NCI-H2196 treated with DMSO at 0.1 percent for 48 hours (cell line): ENCODE measurements around the gene SEMA3B.
"Not testable (repeated sequence)": the region's sequence is repeated elsewhere in the genome, so short reads cannot be mapped to it uniquely, and the experiment has no call there.

Experiments used
- DNase-seq: peaks from one replicate; lab custom pipeline; 2025; ENCODE audit not compliant: unreplicated experiment; lab: John Stamatoyannopoulos, UW

SEMA3B gene

DNA sequence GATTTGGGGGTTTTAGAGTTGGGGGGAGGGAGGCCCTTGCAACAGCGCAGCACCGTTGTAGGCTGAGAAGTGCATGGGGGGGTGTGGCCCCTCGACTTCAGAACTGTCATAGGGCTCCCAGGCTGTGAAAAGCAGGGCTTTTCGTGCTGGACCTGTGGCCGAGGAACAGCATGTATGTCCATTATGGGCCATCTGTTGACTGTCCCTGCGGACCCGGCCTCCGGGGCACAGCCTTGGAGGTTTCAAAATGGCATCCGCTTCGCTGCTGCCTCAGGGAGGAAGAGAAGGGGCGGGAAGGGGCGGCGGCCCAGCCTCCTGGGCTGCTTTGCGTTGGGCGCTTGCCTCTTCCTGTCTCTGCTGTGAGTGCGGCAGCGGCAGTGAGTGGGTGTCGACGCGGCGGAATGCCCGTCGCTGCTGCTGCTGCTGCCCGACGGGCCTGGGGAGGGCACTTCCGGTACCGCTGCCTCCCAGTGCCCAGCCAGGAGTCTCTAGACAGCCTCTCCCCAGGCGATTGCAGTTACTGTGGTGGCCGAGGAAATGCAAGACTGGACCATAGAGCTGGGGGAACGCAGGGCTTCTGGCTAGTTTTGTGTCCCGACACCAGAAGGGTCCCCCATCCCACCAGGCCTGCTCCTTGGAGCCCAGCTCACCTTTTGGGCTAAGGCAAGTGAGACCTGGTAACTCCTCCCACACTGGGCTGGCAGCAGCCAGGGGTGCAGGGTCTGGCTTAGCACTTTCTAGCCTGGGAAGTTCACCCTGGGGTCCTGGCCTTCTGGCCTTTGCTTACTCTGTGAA, 31.0 kb upstream of the SEMA3B start:
- peak; percentile 18 for DNase-seq

DNA sequence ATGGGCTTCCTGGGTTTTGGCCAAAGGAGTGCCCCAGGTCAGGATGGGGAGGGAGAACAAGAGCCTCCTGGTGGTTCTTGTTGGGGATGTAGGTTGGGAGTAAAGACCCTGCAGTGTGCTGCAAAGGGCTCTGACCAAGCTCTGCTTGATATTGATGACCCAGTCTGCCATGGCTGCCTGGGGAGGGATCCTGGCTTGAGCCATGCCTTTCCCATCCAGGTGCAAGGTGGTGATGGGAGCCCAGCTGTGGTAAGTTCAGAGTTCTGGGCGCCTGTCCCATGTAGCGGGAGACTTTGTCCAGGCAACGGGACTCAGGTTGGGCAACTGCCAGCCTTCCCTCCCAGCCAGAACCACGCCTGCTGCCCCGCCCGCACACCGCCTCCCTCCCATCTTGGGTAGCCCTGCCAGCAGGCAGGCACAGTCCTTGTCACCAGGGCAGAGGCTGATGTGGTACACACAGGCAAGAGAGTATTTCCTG, 30.4 kb upstream of the SEMA3B start:
- no peak for DNase-seq

DNA sequence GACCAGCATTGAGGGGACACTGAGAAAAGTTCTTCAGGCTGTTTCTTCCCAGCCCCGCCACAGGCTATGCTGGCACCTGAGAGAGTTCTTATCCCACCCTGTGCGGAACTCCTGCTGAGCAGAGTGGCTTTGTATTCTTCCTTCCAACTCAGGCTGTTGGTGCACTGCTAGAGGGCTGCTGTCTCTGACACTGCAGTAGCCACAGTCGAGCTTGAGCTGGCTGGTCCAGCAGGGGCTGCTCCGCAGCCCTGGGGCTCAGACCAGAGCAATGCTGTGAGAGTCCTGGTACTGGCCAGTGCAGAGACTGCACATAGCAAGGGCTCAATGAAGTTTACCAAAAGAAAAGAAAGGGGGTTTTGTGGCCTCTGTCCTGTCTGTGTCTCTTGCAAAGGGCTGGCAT, 29.3 kb upstream of the SEMA3B start:
- DNase-seq: no peak

DNA sequence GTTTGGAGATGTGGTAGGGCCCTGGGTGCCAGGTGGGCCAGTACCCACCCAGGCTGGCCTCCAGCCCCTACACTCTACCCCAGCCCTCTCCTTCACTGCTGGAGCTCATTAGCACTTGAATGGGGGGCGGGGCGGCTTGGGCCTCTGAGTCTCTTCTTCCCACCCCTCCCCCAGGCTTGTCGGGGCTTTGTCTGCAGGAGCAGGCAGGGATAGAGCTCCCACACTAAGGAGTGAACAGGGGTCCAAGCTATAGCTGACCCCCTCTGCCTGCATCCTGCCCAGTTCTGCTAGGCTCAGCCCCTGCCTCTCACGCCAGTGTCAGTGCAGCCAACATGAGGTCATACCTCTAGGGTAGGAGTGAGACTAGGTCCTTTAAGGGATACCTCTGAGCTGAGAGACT, 27.8 kb upstream of the SEMA3B start:
- no peak for DNase-seq

DNA sequence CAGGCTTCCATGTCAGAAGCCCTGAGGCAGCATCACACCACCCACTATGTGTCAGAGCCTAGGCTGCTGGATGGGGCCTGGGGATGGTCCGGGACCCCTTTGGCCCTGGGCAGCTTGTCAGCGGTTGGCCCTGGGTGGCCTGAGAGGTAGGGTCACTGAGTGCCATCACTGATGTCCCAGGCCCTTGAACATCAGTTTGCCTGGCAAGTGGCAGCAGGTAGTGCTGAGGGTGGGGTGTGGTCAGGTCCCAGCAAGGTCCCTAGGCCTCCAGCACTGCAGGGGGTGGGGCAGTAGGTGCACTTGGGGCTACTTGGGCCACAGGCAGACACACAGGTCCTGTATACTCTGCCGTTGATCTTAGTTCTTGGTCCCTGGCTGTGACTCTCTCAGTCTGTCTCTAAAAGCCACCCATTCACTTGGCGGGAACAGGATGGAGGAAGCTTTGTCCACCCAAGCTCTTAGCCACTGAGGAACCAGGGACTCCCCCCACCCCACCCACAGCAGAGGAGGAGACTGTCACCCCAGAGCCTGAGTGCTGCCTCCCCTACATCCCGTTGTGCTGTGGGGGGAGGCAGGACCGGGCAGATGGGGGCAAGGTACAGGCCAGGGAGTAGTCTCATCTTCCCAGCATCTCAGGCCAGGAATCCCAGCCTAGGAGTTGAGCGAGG, 27.1 kb upstream of the SEMA3B start:
- DNase-seq: no peak

DNA sequence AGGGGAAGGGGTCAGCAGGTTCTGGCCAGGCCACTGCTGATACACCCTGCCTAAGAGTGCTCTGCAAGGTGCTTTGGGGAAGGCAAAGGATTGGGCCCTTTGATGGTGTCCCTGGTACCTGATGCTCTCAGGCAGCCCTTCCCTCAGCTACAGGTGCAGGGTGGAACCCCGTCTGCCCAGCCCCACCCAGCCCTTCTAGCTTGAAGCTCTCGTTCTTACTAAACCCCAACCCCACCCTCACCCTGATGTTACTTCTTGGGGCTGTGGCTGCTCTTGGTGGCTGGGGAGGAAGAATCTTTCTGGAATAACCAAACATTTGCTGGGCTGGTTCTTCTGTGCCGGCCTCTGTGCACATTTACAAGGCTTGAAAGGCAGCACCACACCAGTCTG, 26.6 kb upstream of the SEMA3B start:
- no peak for DNase-seq

DNA sequence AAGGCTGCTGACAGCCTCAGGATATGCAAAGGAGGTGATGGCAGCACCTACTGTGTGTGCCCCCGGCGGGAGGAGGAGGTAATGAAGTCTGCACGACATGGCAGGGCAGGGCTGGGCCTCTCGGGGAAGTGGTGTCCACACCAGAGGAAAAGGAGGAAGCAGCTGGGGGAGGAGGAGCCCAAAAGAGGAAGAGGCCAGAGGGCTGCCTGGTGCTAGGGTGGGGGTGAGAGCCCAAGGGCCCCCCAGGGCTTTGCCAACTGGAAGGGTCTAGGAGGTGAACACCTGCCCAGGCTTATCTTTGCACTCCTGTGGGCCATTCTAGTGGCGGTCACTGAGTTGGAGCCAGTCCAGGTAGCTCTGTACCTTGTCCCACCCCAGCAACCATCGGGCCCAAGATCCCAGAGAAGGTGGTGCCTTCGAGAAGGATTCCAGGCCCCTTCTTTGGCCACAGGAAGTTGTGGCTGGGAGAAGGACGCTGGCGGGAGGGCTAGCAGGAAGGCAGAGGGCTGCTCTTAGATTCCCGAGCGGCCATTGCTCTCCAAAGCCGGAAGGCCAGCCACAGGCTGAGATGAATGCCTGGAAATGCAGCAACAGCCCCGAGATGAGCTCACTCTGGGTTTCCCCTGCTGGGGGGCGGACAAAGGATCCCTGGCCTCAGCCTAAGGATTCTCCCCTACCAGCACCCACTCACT, 25.9 kb upstream of the SEMA3B start:
- no peak for DNase-seq

DNA sequence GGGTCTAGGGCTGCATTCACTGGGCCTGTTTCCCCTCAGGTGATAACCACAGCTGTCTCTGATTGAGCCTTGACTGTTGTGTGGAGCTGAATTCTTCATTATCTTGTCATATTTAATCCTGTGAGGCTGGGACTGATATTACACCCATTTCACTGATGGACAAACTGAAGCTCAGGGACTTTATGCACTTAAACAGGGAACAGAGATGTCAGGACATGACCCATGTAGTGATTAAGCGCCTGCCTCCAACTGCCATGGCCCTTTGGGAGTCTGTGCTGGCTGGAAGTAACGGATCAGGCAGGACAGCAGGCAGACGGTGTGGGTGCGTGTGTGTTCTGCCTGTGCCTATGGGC, 25.4 kb upstream of the SEMA3B start:
- DNase-seq: no peak

DNA sequence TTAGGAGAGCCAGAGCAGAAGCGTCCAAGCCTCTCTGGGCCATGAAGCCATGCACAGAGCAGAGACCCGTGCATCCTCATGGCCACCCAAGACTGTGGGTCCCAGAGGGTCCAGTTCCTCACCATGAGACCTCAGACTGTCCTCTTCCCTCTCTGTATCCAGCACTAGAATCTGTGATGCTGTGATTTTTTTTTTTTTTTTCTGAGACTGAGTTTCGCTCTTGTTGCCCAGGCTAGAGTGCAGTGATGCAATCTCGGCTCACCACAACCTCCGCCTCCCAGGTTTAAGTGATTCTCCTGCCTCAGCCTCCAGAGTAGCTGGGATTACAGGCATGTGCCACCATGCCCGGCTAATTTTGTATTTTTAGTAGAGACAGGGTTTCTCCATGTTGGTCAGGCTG, 24.1 kb upstream of the SEMA3B start:
- not testable (repeated sequence) for DNase-seq

DNA sequence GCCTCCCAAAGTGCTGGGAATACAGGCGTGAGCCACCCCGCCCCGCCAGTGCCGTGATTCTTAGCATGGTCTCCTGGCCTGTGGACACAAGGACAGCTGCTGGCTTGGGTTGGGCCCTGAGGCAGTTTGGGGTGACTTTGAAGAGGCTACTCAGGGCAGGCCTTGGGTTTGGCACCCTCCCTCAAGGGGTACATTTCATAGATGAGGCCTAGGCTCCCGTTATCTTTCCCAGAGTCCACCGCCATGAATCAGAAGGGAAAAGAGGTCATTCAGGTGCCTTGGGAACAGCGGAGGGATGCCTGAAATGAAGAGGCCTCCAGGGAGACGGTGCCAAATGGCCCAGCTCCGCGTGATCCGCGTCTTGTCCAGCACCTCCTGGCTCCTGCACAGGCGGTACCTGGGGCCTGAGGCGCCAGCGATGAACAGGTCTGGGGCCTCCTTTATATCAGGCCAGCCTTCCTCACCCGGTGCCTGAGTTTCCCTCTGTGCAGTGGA, 23.6 kb upstream of the SEMA3B start:
- DNase-seq: no peak

DNA sequence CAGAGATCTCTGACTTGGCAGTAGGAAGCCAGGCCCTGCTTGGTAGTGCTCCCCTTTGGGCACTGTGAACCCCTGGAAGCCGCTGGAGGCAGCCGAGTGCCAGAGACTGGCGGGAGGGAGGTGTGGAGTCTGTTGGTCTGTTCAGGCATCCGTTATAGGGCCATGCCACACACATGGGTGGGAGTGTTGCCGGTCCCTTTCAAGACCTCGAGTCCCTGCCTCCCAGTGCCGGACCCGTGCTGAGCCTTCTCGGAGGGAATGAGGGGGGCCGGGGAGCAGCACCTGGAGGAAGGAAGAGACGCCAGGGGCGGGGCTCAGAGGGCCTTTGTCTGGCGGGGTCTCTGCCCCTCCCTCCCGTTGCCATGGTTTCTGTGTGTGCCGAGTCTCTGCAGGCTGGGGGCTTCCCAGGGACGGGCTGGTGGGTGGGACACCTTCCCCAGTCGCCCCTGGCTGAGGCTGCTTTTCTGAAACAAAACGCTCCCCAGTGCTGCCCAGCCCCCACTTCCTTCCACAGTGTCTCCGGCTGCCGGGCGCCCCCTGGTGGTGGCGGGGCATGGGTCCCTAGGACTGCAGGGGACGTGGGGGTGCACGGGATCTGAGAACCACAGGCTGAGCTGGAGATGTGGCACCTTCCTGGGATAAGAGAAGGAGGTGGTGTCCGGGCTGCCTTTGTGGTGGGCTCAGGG, 23.0 kb upstream of the SEMA3B start:
- DNase-seq: peak; percentile 27

DNA sequence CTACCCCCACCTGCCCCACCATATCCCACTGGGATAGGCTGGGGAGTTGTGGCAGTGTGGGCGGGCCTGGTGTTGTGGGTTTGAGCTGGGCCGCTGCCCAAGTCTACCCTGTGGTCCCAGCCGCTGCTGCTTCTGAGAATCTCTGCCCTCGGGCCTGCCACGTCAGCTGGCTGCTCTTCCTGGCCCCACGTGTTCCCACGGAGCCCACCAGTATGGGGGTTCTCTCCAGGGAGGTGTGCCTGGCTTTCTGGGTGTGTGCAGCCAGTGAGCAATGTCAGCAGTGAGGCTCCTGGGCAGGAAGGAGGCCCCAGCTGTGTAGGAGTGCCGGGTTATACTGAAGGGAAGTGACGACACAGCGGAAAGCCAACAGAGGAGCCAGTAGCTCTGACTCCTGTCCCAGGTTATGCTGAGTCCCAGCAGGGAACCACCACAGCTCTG, 22.4 kb upstream of the SEMA3B start:
- no peak for DNase-seq

DNA sequence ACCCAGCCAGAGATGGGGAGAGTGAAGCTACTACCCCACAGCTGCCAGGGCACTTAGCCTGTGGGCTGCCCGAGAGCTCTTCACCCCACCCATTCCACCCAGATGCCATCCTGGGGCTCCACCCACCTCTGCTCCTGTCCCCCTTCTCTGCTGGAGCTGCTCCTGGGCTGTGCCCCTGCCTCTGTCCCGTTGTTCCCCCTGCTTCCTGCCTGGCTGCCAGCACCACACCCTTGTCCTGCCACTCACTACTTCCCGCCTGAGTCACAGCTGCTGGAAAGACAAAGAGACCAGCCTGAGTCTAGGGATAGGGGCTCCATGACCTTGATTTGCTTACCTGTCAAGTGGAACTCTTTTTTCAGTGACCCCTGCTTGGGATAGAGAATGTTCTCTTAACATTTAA, 20.6 kb upstream of the SEMA3B start:
- DNase-seq: no peak

DNA sequence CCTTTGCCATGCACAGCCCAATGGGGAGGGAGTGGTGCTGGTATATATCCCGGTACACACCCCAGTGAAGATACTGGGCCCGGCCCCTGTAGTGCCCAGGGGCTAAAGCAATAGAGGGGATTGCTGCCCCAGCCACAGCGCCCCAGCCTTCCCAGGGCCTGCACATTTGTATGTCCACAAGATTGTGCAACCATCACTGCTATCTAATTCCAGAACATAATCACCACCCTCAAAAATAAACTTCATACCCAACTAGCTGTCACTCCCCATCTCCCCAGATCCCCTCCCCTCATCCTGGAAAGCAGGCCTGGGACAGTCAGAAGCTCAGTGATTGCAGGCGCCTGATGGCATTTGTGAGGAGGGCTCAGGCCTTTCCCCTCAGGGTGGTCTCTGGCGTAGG, 19.5 kb upstream of the SEMA3B start:
- DNase-seq: no peak

DNA sequence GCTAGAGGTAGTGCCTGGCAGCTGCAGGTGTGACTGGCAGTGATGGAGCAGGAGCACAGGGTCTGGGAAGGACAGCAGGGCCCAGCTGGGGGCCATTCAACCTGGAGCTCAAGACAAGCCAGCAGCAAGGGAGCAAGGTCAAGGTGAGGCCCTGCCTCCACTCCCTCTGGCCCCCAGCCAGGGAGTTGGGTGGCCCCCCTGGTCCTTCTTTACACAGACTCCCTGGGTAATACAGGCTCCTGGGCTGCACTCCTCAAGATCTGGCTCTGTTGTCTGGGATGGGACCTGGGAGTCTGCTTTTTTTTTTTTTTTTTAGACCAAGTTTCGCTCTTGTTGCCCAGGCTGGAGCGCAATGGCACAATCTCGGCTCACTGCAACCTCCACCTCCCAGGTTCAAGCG, 18.4 kb upstream of the SEMA3B start:
- DNase-seq: no peak

DNA sequence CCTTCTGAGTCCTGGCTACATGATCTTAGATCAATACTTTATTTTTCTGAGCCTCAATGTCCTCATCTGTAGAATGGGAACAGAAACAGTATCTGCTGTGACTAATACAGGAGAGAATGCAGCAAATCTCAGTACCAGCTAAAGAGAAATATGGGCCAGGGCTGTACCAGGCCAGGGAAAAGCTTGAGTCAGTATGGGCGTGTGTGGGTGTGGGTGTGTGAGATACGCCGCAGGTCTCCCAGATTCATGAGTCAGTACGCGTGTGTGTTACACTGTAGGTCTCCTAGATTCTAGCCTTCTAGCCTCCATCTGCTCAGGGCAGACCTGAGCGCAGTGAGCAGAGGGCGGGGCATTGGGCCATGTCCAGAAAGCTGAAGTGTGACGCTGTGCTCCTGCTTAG, 17.7 kb upstream of the SEMA3B start:
- no peak for DNase-seq

DNA sequence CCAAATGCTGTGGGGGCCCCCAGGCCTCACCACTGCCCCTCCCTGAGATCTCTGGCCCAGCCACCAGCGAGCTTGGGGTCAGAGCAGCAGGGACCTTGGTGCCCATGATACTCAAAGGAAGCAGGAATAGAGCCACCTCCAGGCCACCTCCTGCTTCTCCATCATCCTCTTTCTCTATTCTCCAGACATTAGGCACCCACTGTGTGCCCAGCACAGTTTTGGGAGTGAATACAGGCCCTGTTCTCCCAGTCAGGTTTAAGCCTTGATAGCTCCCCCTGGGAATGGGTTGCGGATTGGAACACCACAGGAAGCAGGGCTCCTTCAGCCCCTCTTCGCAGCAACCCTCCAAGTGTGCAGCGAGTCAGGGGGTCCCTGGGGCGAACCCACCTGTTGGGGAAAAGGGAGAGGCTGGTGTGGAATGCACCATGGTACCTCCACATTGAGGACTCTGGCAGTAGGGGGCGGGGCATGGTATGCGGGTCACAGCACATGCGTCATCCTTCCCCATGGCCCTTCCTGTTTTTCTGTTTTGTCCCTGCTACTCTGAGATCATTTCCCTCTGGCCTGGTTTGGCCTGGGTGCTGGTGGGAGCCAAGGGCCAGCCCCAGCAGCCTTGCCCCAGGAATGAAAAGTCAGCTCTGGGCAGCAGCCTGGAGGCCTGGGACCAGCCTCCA, 14.2 kb upstream of the SEMA3B start:
- no peak for DNase-seq

DNA sequence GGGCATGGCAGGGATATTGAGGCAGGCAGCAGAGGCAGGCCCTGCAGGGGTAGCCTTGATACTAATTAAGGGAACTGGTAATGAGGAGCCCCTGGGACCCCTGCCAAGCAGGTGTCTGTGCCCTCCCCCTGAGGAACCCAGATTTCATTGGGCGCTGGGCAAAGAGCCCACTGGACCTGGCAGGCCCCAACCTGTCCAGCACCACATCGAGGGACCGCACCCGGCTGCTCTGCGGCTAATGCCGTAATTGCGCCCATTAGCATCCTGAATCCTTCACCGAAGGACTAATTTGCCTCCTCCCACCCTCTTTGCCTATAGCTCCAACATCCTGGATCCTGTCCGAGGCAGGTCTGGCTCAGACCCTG, 13.7 kb upstream of the SEMA3B start:
- no peak for DNase-seq

DNA sequence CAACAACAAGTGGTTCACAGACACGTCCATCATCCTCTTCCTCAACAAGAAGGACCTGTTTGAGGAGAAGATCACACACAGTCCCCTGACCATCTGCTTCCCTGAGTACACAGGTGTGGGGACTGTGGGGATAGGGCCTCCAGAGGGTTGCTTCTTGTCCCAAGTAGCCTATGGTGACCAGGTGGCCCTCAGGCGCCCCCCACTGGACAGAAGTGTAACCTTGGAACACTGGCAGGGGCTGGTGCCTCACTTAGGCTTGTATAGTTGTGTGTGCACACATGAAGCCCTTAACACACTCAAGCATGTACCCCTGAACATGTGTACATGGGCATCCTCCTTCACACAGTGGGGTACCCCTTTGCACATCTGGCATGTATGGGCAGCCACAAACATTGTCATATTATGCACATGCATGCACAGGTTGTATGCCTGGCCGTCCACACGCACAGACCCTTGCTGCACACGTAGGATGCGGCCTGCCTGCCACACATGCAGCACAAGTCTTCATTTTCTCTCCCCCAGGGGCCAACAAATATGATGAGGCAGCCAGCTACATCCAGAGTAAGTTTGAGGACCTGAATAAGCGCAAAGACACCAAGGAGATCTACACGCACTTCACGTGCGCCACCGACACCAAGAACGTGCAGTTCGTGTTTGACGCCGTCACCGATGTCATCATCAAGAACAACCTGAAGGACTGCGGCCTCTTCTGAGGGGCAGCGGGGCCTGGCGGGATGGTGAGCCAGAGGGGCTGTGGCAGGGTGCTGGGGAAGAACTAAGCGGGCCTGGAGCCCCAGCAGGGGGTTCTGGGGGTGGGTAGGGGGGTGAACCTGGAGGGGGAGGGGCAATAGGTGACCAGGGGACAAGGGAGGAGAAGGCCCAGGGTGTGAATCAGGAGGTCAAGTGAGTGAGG, 11.7 kb upstream of the SEMA3B start:
- no peak for DNase-seq
